ENCODE results near the gene CST11.

Gene CST11

DNA sequence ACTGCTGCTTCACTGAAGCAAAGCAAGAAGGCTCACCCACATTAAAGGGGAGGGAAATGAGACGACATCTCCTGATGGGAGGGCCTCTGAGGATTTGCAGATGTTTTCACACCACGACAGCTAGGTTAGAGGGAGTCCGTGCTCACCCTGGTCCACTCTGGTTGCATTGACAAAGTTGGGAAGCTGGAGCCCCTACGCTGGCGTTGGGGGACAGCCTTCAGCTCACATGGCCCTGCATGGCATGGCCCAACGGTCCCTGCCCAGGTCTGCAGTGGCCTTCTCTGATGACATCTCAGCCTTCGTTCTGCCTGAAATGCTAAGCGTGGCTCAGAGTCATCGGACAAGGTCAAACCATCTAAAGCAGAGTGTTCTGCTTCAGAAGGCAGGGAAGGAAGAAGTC is 27.5 kb downstream of the CST11 start:
- no peak for TF ChIP-seq ZBTB7A (tag by site-specific recombination; IDR thresholded peaks at IDR 0.05; ENCODE audit: low read depth)
- TF ChIP-seq, protein P1, sequence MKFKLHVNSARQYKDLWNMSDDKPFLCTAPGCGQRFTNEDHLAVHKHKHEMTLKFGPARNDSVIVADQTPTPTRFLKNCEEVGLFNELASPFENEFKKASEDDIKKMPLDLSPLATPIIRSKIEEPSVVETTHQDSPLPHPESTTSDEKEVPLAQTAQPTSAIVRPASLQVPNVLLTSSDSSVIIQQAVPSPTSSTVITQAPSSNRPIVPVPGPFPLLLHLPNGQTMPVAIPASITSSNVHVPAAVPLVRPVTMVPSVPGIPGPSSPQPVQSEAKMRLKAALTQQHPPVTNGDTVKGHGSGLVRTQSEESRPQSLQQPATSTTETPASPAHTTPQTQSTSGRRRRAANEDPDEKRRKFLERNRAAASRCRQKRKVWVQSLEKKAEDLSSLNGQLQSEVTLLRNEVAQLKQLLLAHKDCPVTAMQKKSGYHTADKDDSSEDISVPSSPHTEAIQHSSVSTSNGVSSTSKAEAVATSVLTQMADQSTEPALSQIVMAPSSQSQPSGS (tag by site-specific recombination; IDR thresholded peaks at IDR 0.05; ENCODE audit: low read depth), result no peak
- Histone ChIP-seq H3K36me3 (ENCODE audit: control insufficient read depth in 2 of 2, insufficient read depth in 1 of 2, low read length in 2 of 2) (no peaks in the 10 kb centered on the region), H3K4me1 (ENCODE audit: control insufficient read depth, insufficient read depth, low read length) (no peaks in the 10 kb centered on the region), H3K27ac (ENCODE audit: extremely low read depth, low read depth, low read length) (no peak overlapping the region), H3K4me3 (ENCODE audit: low read depth, low read length) (no peak overlapping the region), H3K9me3 (ENCODE audit: control insufficient read depth, insufficient read depth, low read depth, low read length) (no peaks in the 10 kb centered on the region)
- ChIA-PET POLR2A (no interaction called here), CTCF (interaction anchor here (0.7 kb wide), 1 partner anchor 177 kb away, joined by 3 read pairs; no protein-coding TSS in a partner anchor)

GRCh38 chr20:23420943-23421931 is 31.4 kb downstream of the CST11 start, which contains the start of gene NAPB:
NAPB (minus strand) TSS chr20:23421488; CDS start chr20:23421402, 86 bp downstream.
- CTCF ChIA-PET, result interaction anchor here (0.6 to 3.6 kb wide), 7 partner anchors 21 to 192 kb away, joined by 3 to 23 read pairs (median 5); no protein-coding TSS in a partner anchor
- POLR2A ChIA-PET, result interaction anchor here (0.7 to 3.2 kb wide), 11 partner anchors 12 to 192 kb away, joined by 3 to 26 read pairs (median 4); partner anchors contain the start of genes GZF1 and NXT1
- Histone ChIP-seq H3K4me3 (ENCODE audit: low read depth, low read length) (peak within 1 kb of the TSS; percentile 95), H3K9me3 (ENCODE audit: control insufficient read depth, insufficient read depth, low read depth, low read length) (no peaks in the 10 kb centered on the region), H3K36me3 (ENCODE audit: control insufficient read depth in 2 of 2, insufficient read depth in 1 of 2, low read length in 2 of 2) (no peaks in the 10 kb centered on the region; a peak in 1 of 3 replicates), H3K4me1 (ENCODE audit: control insufficient read depth, insufficient read depth, low read length) (peaks cover 5% of the 10 kb centered on the region), H3K27ac (ENCODE audit: extremely low read depth, low read depth, low read length) (peak within 1 kb of the TSS; percentile 62; the same call in 1 of the 2 replicates)
- TF ChIP-seq ZNF335 (tag by site-specific recombination; conservative IDR thresholded peaks at IDR 0.05), result peak; percentile 98
- TF ChIP-seq ZNF19 (tag by site-specific recombination; IDR thresholded peaks at IDR 0.05; ENCODE audit: low read depth), result no peak
- no peak for TF ChIP-seq TSHZ1 (tag by site-specific recombination; IDR thresholded peaks at IDR 0.05; ENCODE audit: borderline replicate concordance)
- peak; percentile 28 for TF ChIP-seq ZBTB10 (tag by site-specific recombination; IDR thresholded peaks at IDR 0.05)
- TF ChIP-seq ZNF423 (tag by site-specific recombination; IDR thresholded peaks at IDR 0.05), result no peak
- peak; percentile 44; the same call in 1 of the 2 replicates for TF ChIP-seq ZBTB20 (tag by site-specific recombination; IDR thresholded peaks at IDR 0.05)
- TF ChIP-seq SP2 (tag by site-specific recombination; IDR thresholded peaks at IDR 0.05), result peak; percentile 33
- TF ChIP-seq, protein P2, sequence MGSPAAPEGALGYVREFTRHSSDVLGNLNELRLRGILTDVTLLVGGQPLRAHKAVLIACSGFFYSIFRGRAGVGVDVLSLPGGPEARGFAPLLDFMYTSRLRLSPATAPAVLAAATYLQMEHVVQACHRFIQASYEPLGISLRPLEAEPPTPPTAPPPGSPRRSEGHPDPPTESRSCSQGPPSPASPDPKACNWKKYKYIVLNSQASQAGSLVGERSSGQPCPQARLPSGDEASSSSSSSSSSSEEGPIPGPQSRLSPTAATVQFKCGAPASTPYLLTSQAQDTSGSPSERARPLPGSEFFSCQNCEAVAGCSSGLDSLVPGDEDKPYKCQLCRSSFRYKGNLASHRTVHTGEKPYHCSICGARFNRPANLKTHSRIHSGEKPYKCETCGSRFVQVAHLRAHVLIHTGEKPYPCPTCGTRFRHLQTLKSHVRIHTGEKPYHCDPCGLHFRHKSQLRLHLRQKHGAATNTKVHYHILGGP (tag by site-specific recombination; IDR thresholded peaks at IDR 0.05), result no peak
- TF ChIP-seq ZNF514 (tag by site-specific recombination; IDR thresholded peaks at IDR 0.05), result no peak
- TF ChIP-seq, protein P3, sequence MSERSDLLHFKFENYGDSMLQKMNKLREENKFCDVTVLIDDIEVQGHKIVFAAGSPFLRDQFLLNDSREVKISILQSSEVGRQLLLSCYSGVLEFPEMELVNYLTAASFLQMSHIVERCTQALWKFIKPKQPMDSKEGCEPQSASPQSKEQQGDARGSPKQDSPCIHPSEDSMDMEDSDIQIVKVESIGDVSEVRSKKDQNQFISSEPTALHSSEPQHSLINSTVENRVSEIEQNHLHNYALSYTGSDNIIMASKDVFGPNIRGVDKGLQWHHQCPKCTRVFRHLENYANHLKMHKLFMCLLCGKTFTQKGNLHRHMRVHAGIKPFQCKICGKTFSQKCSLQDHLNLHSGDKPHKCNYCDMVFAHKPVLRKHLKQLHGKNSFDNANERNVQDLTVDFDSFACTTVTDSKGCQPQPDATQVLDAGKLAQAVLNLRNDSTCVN (tag by site-specific recombination; optimal IDR thresholded peaks at IDR 0.05), result peak; percentile 71
- no peak for TF ChIP-seq ZNF354C (tag by site-specific recombination; IDR thresholded peaks at IDR 0.05; ENCODE audit: borderline replicate concordance, low read depth)
- TF ChIP-seq, protein P1 (tag by site-specific recombination; IDR thresholded peaks at IDR 0.05; ENCODE audit: low read depth), result no peak
- TF ChIP-seq ZNF121 (tag by site-specific recombination; IDR thresholded peaks at IDR 0.05), result no peak
- 0 out of 2 replicates have a peak, but pooled peaks have one; percentile 38 for TF ChIP-seq ZNF600 (tag by site-specific recombination; IDR thresholded peaks at IDR 0.05)
- TF ChIP-seq ZNF324 (tag by site-specific recombination; IDR thresholded peaks at IDR 0.05), result no peak
- TF ChIP-seq ZNF585B (tag by site-specific recombination; IDR thresholded peaks at IDR 0.05), result no peak
- TF ChIP-seq ZNF513 (tag by site-specific recombination; IDR thresholded peaks at IDR 0.05), result no peak

All from HEK293 (cell line).